AG20443 (cell line): ENCODE results near the gene RCCD1.
"Not testable (repeated sequence)": the region's sequence is repeated elsewhere in the genome, so short reads cannot be mapped to it uniquely, and the experiment has no call there.

Experiments
- DNase-seq: peaks from one replicate; pipeline ENCODE4 v3.0.0; 2012; ENCODE audit warnings: low spot score, mixed read lengths

RCCD1 gene

DNA sequence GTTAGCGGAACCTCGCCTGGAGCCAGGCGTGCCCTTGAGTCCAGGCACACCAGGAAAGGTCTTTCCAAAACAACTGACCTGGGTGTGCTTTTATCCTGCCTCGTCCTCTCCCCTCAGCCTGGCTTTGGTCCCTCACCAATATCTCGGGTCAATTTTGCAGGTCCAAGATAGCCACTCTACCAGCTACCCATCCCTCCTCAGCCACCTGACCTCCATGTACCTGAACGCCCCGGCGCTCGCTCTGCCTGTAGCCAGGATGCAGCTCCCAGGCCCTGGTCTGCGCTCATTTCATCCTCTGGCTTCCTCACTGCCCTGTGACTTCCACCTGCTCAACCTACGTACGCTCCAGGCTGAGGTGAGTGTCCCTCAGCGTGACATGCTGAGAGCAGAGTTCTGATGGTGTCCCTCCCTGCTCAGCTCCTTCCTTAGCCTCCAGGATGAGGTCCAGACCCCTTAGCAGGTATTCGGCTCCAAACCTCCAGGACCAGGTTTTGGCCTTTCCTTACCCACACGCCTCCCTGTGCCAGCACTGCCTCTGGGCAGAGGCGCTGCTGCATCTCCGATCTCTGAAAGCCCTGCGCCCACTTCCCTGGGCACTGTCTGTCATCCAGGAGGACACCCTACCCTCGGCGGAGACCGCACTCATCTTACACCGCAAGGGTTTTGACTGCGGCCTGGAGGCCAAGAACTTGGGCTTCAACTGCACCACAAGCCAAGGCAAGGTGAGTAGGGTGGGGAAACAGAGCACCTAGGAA lies 36.5 kb upstream of the RCCD1 start:
- no peak for DNase-seq

- no peak for DNase-seq
Observed at GRCh38 chr15:90918835-90919234, 35.8 kb upstream of the RCCD1 start.

DNA sequence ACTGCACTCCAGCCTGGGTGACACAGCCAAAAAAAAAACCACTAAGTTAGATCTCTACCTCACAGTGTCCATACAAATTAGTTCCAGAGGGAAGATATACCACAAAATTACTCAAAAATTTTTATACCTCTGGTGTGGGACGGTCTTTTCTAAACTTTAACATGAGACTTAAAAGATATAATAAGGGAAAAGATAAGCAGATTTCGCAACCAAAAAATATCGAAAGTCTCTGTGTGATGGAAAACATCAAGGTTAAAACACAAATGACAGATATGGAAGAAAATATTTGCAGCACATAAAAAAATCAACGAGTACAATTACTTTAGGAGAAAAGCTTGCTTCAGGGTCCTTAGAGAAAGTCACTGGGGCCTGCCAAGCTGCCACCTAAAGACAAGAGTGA lies 32.8 kb upstream of the RCCD1 start:
- no peak for DNase-seq

GRCh38 chr15:90922712-90923322 lies 31.9 kb upstream of the RCCD1 start:
- not testable (repeated sequence) for DNase-seq

GRCh38 chr15:90924375-90924774 lies 30.3 kb upstream of the RCCD1 start:
- no peak for DNase-seq

DNA sequence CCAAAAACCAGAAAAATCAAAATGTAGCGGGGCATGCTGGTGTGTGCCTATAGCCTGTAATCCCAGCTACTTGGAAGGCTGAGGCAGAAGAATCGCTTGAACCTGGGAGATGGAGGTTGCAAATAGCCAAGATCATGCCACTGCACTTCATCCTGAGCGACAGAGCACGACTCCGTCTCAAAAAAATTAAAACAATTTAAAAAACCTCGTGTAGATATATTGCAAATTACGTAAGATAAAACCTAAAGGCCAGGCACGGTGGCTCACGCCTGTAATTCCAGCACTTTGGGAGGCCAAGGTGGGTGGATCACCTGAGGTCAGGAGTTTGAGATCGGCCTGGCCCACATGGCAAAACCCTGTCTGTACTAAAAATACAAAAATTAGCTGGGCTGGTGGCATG lies 27.9 kb upstream of the RCCD1 start:
- not testable (repeated sequence) for DNase-seq

- not testable (repeated sequence) for DNase-seq
Observed at GRCh38 chr15:90928106-90928505, 26.6 kb upstream of the RCCD1 start.

DNA sequence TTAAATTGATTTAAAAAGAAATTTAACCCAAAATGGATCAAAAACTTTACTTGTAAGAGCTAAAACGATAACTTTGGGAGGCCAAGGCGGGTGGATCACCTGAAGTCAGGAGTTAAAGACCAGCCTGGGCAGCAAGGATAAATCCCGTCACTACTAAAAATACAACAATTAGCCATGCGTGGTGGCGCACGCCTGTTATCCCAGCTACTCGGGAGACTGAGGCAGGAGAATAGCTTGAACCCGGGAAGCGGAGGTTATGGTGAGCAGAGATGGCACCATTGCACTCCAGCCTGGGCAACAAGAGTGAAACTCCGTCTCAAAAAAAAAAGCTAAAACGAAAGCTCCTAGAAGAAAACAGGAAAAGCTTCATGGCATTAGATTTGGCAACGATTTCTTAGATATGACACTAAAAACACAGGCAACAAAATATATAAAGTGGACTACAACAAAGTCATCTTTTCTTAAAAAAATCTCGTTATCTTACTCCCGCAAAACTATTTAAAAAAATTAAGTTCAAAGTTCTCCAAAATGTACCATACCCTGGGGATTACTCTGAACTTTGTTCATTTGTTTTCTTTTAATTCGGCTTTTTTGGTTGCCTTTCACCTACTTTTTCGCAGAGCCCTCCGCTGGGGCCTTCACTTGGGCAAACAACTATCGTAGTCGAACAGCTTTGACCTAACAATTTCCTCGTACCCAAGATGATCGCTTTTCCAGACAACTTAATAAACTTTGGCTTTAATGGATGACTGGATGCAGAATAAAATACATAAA lies 25.3 kb upstream of the RCCD1 start:
- DNase-seq, result no peak

- DNase-seq, result no peak
Observed at GRCh38 chr15:90930861-90931574, 23.7 kb upstream of the RCCD1 start.

GRCh38 chr15:90931575-90931827 lies 23.2 kb upstream of the RCCD1 start:
- no peak for DNase-seq

DNA sequence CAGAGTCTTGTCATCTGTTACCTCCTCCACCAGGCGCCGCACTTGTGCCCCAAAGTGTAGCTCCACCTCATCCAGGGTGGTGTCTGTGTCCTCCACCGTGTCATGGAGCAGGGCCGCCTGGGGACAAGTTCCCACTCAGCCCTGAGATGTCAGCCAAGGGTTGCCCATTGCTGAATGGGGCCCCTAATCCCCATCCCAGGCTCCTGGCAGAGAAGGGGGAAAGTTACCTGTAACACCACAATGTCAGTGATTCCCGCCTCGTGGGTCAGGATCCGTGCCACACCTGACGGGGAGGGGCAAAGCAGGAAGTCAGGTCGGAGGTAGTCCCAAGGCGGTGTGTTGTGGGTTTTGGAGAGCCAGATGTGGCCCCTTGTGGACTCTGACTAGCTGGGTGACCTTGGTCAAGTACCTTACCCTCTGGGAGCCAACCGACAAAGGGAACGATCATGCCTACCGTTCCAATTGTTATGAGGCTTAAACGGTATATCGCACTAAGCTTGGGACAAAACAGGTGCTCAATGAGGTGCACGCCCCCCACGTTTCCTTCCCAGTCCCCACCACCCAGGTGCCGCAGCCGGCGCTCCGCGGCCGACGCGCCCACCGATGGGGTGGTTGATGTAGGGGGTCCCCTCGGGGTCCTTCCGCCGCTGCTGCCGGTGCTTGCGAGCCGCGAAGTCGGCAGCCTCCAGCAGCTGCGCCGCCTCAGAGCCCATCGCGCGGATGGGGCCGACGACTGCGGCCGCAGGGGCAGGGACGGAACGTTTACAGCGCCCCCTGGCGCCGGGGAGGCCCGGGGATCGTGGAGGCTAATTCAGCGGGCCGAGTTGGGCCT lies 22.6 kb upstream of the RCCD1 start, which contains the start of gene HDDC3:
TSS of gene HDDC3 (minus strand) at position 722 of the 832 bp plus-strand sequence. CDS start at position 713, 9 bp downstream.
- DNase-seq, result peak; percentile 97

- no peak for DNase-seq
Observed at GRCh38 chr15:90932660-90932991, 22.1 kb upstream of the RCCD1 start.

DNA sequence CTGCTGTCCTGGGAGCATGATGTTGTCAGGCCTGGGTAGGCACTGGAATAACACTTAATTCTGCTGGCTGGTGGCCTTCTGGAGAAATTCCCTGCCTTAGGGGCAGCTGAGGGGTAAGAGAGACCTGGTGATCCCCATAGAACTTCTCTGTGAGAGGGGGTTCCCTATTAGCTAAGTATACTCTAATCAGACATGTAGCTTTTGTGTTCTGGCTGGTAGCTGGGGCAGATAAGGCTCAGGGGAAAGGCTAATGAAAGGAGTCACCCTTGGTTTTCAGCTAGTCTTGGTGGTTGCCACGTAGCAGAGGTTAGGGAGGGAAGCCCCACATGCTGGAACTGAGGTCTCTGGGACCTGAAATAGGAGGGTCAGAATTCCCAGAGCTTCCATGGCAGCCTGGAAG lies 21.4 kb upstream of the RCCD1 start:
- no peak for DNase-seq

DNA sequence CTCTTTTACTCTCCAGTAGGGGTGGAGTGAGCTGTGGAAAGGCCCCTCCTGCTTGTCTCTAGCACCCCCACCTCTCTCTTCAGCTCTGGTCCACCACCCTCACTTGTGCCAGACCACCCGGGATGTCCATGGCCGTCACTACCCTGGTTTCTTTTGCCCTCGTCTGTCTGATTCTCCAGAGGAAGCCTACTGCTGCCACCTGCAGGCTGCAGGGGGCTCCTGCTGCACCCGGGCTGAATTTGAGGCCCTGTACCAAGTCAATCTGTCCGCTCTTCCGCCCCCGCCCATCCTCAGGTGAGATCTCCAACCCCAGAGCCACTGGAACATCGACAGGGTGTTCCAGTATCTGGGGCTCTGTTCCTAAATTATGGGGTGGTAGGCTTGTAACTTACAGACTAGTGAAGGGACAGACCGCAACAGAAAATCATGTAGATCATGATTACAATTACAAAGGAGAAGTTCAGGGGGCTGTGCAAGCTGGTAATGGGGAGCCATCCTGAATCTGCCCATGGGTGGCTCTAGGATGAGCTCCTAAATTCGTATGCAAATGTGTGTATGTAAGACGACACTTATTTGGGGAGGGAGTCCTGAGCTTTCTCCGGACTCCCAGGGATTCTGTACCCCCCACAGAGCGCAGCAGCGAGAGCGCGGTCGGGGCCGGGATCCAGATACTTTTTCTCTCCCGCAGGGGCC lies 20.3 kb upstream of the RCCD1 start:
- DNase-seq, result peak; percentile 89

- peak; percentile 98 for DNase-seq
Observed at GRCh38 chr15:90934949-90935751, 19.5 kb upstream of the RCCD1 start, which contains the start of gene UNC45A. Gene UNC45A, plus strand, starts transcription at chr15:90935285. Its CDS starts 40 bp downstream, at chr15:90935325.

DNA sequence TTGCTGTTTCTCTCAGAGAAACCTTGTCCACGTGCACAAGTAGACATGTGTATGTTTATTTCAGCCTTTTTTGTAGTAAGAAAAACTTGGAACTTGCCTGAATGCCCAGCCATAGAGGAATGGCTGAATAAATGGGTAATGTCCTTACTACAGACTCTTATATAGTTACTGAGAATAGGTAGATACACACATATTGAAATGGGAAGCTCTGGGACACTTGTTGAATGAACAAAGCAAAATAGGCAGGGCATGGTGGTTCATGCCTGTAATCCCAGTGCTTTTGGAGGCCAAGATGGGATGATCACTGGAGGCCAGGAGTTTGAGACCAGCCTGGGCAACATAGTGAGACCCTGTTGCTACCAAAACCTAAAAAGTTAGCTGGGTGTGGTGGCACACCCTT lies 17.9 kb upstream of the RCCD1 start:
- DNase-seq, result no peak

- no peak for DNase-seq
Observed at GRCh38 chr15:90938261-90938660, 16.4 kb upstream of the RCCD1 start.

- DNase-seq, result no peak
Observed at GRCh38 chr15:90939756-90940155, 14.9 kb upstream of the RCCD1 start.

DNA sequence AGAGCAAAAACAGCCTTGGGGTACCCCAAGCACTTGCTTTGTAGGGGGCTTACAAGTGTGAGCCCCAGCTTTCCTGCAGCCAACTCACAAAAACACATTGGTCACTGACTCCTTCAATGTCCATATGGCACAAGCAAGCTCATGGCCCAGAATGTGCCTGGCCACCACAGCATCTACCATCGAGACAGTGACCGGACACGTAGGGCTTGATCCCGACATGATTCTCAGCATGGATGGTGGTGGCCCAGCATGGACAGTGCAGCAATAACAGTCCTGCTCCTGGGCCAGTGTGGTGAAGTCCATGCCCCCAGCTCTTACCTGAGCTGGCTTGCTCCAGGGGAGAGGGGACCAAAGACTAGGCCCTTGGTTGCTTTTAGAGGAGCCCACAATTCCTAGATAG lies 13.6 kb upstream of the RCCD1 start:
- no peak for DNase-seq
